Loucy (cell line): ENCODE measurements around the gene FAM209B.

Experiments used
- CTCF ChIP-seq: fragments of 200-600 bp; sonication (generic); conservative IDR thresholded peaks from 2 replicates; pipeline ENCODE4 v1.5.1; 2014; ENCODE audit warnings: mild to moderate bottlenecking, antibody characterized with exemption, low read length
- EZH2phosphoT487 ChIP-seq: fragments of 200-600 bp; IDR thresholded peaks from 2 replicates; pipeline ENCODE4 v1.6.1; 2018; ENCODE audit warnings: antibody characterized with exemption, mild to moderate bottlenecking, moderate library complexity, borderline replicate concordance

GRCh38 chr20:56518721-56519398 is 14.2 kb upstream of the FAM209B start:
- TF ChIP-seq CTCF = no peak
- TF ChIP-seq EZH2phosphoT487 = no peak
